KBM-7 (cell line): ENCODE results near the gene CAPZB.

Source experiments
- DNase-seq: peaks from one replicate; pipeline ENCODE4 v3.0.0-alpha.2; 2015
- in situ Hi-C: fragments of 300-500 bp; cut with MboI; formaldehyde crosslinking; loops from 2 replicates; pipeline ENCODE4 v1.14.3; 2020; ENCODE audit warnings: low sequenced_read_pairs, low pct_unique_long_range_greater_than_20kb, mixed read lengths

The CAPZB gene

DNA sequence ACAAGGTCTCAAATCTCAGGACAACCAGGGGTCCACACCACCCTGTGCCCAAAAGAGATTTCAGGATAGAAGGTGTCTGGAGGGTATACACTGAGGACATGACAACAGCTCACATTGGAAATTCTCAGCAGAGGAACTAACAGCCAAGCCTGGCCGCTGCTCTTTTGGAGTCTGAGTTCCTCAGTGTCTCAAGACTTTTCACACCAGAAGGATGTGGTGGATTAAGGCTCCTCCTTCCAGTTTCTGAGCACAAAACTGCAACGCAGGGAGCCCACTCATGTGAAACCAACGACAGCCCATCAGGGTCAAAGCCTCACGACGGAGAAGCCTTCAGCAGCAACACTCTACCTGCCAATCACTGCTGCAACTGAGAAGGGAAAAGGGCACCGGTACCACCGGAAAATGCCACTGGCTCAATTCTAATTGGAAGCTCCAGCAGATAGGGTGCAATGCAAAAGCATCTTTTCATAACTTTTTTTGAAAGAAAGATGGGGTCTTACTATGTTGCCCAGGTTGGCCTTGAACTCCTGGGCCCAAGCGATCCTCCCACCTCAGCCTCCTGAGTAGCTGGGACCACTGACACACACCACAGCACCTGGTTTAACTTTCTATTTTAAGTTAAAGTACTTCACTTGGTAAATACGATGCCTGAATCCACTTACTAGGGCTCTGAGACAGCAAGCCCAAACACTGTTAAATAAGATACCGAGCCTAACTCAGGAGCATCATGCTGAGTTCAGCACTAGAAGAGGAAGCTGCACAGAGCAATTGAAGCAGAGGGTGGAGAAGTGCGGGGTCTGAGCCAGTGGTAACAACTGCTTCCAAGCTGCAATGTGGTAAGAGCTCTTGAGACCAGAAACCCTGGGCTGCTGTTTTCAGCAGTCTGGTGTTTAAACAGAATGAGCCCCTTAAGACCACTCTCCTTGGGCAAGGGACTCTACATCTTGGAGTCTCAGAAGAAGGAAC is 7.8 kb downstream of the CAPZB start:
- in situ Hi-C loops, result no loop called here

DNA sequence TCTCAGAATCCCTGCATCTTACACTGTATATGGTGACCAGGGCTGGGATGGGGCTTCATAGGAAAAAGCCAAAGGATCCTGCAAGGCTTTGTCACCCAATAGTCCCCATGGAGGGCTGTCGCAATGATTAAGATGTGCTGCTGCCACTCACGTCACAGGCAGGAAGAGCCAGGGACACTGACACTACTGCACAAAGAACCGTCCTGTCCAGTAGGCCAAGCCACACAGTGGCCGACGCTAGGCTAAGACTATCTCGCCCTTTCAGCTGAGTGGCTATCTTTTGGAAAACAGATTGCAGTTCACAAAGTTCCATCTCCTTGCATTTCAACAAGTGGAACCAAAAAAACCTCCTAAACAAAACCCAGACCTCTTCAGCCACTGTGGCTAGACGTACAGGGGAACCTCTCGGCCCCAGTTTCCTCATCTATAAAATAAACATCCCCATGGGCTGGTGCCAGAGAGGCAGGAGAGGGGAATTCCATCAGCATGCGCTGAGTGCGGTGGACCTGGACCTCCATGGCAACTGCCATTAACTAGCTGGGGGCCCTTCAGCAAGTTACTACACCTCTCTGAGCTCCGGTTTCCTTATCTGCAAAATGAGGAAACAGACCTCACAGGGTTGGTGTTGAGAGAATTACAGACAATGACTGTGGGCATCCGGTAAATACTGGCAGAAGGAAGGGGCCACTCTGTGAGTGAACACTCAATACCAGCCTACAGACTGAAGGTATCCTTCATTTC is 8.7 kb downstream of the CAPZB start:
- peak; percentile 91 for DNase-seq
- in situ Hi-C loops, result no loop called here

More for the DNA sequence above, 7.8 kb downstream of the CAPZB start:
- peak; percentile 79 for DNase-seq

DNA sequence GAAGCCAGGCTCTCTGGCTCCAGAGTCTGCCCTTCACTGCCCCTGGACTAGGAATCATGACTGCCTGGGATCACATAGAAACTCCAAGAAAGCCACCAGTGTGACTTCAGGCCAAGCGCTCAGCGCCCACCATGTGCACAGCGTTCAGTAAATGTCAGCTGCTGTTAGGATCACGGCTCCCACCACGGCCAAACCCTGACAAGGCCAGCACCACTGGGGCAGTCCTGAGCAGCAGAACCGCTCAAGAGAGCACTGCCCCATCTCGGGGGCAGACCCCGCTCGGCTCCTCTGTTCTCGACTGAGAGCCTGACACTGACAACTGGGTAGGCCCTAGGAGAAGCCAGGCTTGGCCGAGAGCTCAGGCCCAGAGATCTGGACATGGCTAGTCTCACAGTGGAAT is 10.0 kb downstream of the CAPZB start:
- DNase-seq, result no peak
- in situ Hi-C loops, result no loop called here

DNA sequence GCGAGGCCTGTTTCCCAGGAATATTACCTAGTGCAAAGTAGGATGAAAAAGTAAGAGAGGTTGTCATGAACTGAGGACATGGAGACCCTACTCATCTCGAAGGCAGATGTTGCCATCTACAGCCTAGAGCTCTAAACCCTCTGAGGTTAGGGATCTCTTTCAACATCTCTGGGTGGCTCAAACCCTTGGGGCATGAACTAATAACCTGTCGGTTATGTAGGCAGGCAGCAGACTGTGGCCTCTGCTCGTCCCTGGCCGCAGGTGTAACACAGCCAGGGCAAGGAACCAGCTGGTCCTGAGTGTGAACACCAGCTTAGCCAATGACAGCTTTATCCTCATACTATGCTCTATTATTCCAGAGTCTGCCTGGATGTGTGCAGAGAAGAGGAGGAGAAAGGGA is 13.2 kb downstream of the CAPZB start:
- DNase-seq, result no peak
- in situ Hi-C loops, result no loop called here

DNA sequence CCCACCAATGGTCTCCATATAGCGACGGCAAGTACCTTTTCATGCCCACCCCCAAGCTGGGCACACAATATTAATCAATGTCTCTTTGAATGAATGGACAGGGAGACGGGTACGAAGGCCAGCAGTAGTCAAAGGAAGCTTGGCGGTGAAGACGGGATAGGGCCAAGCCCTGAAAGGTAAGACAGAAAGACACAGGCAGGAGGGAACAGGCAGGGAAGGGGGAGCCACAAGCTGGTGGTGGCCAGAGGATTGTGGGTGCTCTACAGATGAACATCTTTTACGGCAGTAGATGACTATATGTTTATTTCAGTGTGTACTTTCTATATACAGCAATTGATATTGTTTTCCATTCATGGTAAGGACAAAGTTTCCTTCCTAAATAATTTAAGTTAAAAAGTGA is 16.3 kb downstream of the CAPZB start:
- DNase-seq, result no peak
- in situ Hi-C loops, result no loop called here

DNA sequence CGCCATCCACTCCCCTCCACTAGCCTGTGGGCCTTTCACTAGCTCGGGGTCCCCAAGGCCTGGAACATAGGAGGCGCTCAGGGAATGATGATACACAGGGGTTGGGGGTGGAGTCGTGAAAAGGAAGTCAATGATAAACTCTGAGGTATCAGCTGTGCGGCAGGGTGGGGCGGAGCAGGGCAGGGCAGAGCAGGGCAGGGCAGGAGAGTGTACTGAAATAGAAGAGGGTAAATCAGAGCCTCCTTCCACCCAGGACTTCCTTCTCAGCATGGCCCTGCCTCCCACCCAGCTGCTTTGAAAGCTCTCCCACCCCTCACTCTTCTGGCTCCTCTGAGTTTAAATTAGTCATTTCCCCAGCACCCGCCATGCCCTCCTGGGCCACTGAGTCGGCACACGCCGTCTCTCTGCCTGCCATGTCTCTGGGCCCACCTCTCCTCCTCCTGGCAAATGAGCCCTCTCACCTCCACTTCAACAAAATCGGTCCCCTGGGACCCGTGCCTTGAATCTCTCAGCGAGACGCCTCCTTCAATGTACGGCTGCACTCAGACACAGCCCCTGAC is 16.9 kb downstream of the CAPZB start:
- peak; percentile 70 for DNase-seq
- in situ Hi-C loops, result no loop called here

DNA sequence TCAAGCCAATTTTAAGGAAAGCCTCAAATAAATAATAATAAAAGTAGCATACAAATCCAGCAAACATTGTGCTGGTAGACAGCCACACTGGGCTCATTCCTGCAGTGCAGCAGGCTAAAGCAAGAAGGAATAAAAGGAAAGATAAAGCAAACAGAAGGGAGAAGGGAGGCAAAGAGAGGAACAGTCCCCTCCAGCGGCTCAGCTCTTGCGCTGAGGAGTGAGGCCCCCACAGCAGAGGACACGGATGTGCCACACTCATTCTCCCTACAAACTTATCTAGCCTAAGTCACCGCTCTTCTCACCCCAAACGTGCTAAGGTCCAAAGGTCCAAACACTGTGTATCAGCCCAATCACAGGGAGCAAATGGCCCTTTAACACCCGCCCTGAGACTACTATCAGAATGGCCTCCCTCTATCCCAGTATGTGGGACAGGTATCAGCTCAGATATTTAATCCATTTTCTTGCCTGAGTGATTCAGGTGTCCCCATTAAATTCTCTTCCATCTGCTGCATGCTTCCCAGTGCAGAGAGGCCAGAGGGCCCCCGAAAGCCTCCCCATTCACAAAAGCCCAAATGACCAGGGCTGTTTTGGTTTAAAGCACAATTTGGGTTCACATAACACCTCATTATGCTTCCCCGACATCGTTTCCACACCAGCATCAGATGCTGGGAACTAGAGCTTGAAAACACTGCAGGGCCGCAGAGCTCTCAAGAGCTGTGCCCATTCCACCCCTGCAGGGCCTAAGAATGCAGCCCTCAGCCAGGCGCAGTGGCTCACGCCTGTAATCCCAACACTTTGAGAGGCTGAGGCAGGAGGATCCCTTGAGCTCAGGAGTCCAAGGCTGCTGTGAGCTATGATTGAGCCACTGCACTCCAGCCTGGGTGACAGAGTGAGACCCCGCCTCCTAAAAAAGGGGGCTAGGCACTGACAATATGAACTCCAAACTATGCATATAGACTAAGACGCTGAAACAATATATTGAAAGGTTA is 17.8 kb downstream of the CAPZB start:
- in situ Hi-C loops, result no loop called here
- DNase-seq, result no peak

DNA sequence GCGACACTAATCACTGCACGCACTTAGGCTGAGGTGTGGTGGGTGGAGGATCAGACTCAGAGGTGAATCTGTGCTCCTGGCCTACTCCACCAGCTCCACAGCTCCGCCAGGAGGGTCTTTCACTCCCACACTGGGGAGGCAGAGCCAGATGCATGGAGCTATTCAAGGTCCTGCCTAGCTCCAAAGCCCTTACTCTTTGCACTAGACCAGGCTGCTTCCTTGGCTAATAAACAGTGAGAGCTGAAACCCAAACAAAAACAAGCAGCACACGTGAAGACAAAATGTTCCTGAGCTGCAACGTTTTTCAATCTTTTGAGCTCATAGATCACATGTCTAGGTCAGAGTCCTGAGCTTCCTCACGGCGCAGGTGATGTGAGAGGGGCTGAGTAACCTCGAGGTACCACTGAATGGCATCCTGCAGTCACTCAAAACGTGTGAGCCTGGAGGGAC is 19.2 kb downstream of the CAPZB start:
- in situ Hi-C loops, result no loop called here
- DNase-seq, result no peak

DNA sequence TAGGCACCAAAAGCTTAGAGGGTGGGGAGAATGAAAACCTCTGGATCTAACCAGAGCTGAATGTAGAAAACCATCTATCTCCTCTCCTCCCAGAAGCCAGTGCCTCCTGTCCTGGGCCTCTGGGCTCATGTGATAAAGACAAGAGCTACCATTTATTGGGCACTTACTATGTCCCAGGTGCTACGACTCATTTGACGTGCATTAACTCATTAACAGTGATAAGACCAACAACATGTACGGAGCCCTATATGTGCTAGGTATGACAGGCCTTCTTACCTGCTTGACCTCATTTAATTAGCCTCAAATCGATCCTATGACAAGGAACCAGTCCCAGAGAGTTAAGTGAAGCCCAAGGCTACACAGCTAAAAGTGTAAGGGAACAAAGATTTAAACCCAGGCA is 19.7 kb downstream of the CAPZB start:
- no peak for DNase-seq
- in situ Hi-C loops, result no loop called here

DNA sequence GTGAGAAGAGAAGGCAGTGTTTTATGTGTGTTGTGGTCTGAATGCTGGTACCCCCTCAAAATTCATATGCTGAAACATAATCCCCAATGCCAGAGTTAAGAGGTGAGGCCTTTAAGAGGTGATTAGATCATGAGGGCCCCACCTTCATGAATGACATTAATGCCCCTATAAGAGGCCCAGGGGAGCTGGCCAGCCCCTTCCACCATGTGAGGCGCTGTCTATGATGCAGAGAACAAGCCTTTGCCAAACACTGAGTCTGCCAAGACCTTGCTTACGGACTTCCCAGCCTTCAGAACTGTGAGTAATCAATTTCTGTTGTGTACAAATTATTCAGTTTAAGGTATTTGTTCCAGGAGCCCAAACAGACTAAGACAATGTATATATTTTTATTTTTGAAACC is 20.2 kb downstream of the CAPZB start:
- in situ Hi-C loops, result no loop called here
- no peak for DNase-seq

DNA sequence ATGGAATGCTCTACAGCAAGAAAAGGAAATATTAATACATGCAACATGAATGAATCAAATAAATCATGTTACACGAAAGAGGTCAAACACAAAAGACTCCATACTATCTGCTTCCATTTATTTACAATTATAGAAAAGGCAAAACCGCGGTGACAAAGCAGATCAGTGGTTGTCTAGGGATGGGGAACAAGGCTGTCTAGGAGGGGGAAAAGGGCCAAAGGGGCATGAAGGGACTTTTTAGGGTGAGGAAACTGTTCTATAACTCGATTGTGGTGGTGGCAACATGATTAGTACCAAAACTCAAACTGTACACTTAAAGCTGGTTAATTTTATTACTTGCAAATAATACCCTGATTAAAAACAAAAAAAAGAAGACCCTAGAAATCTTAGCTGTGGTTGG is 20.6 kb downstream of the CAPZB start:
- no peak for DNase-seq
- in situ Hi-C loops, result no loop called here

DNA sequence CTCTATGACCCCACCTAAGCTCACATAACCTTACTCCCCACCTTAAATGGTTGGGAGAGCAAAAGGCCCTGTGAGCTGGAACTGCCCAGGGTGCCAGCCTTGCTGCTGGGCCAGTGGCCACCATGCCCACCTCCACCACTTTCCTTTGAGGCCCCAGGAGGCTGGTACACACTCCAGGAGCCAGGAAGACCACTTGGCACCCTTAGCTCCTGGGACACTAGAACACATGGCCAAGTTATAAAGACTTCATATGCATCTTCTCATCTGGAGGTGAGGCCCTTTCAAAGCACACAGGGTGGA is 21.9 kb downstream of the CAPZB start:
- DNase-seq, result no peak
- in situ Hi-C loops, result no loop called here

DNA sequence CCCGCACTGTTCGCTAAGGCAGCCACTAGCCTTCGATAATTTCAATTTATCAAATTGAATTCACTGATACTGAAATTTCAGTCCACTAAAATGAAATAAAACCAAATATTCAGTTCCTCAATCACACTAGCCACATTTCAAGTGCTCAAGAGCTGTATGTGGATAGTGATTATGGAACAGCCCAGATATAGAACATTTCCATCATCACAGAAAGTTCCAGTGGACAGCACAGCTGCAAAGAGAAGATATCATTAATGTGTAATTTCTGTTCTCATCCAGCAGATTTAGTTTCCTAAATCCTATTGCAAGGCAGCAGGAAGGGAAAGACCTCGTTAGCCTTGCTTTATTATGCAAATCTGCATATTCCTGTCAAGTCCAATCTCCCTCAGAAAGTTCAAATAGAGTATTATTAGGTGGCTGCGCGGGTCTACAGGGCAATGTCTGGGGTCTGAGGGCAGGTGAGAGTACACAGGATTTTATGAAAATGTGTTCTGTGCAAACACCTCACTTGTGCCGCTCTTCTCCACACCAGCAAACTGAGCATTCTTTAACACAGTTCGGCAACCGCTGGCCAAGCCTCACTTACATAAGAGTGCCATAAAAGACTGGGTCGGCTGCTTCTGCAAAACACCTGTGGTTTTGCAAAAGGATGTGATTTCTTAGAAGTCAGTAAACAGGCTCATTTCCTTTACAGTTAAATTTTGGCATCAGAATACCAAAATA is 22.4 kb downstream of the CAPZB start:
- DNase-seq, result no peak
- in situ Hi-C loops, result no loop called here

DNA sequence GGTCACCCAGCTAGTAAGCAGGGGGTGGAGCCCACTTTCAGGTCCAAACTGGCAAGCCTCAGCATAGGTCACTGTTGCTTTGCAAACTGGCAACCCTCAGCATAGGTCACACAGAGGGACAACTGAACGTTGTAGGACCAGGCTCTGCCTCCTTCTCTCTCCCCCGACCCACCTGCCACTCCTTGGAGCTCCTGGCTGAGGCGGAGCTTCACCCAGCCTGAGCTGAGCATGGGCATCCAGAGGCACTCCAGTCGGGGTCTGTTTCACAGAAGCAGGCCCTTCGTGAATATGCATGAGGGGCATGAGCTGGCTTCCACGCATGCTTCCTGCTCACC is 24.2 kb downstream of the CAPZB start:
- in situ Hi-C loops, result no loop called here
- no peak for DNase-seq

DNA sequence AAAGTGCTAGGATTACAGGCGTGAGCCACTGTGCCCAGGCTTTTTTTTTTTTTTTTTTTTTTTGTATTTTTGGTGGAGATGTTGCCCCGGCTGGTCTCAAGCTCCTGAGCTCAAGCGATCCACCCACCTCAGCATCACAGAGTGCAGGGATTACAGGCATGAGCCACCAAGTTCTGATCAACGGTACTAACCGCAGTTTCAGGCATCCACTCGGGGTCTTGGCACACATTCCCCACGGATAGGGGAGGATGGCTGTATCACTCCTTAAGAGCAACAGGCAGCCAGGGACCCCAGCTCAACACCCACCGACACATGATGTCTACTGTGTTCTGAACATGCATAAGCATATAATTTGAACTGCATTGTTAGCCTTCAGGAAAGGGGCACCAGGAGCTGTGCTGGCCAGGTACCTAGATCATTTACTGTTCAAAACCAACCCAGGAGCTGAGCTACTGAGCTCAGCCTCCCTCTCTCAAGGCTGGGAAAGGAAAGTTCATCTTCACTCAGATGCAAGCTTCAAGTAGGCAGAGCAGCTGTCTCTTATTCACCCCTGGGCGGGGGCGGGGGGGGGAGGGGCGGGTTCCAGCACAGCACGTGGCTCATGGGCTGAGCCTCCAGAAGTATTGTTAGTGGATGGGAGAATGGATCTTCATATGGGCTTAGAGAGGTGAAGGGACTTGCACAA is 24.7 kb downstream of the CAPZB start:
- in situ Hi-C loops, result no loop called here

DNA sequence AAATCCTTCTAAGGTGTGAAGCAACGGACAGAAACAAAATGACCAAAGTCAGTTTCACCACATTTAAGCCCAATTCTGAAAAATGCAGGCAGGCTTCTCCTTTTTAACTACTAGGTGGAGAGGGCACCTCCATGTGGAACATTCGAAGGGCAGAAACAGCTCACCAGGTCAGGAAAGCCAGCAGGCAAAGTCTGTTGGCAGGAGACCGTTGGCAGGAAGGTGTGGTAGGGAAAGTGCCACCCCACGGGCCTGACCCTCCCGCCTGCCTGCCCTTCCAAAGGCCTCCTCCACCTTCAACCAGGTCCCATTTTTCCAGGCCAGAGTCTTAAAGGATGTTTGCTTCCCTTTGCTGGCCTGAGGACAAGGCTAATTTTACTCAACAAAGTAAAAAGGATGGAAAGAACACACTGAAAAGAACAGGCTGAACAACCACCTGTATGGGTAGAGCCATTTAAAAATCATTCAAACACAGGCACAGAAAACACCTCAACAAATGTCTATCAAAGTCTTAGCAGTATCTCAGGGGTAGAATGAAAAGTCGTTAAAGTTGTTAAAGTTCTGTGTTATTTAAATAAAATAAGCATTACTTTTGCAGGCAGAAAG is 26.4 kb downstream of the CAPZB start:
- no peak for DNase-seq
- in situ Hi-C loops, result no loop called here

More for the DNA sequence above, 24.7 kb downstream of the CAPZB start:
- DNase-seq, result no peak

DNA sequence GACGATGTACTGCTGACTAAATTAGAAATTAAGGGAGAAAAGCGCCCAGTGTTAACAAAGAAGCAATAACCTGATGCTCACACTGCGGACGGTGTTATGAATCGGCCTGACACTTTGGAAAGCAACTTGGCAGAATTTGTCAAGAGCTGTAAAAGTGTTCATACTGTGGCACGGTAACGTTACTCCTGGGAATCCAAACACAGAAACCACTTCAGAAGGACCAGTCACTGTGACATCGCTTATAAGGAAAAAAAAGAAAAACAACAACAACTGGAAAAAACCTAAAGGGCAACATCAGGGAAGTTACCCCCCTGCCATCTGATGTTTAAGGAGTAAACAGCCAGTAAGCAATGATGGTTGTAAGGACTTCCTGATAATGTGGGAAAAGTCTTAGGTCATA is 27.7 kb downstream of the CAPZB start:
- DNase-seq, result no peak
- in situ Hi-C loops, result no loop called here

DNA sequence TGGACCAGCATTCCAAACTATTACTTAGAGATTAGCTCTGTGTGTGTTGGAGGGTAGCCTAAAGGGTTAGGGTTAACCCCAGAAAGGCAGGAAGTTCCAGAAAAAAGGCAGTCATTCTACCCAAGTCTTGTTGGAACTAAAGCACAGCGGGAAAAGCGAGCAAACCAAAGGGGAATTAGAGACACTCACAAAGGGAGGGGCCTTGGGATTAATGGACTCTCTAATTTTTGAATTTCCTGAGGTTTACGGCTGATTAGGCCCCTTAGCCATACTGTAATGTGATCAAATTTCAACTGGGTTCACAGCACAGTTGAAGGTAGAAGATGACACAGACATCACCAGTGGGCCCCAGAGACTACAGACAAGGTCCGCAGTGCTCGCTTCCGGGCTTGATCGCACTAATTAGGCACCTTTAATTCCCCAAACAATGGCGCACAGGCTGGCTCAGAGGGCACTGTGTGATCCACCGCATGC is 28.3 kb downstream of the CAPZB start:
- DNase-seq, result no peak
- in situ Hi-C loops, result no loop called here
